Rectal smooth muscle tissue (tissue), 1 donor: ENCODE measurements around the gene COPG2.
"Not testable (repeated sequence)": the region's sequence is repeated elsewhere in the genome, so short reads cannot be mapped to it uniquely, and the experiment has no call there.

Experiments
- H3K27ac ChIP-seq: one replicate; pipeline ENCODE4 v1.7.0; 2013; ENCODE audit warnings: low read depth, low read length, inconsistent platforms
- H3K27me3 ChIP-seq: one replicate; pipeline ENCODE4 v1.7.0; 2013; ENCODE audit warnings: low read length; ENCODE audit not compliant: control insufficient read depth, insufficient read depth
- H3K36me3 ChIP-seq: one replicate; pipeline ENCODE4 v1.7.0; 2013; ENCODE audit warnings: low read length; ENCODE audit not compliant: control insufficient read depth, insufficient read depth
- H3K4me1 ChIP-seq: one replicate; pipeline ENCODE4 v1.7.0; 2013; ENCODE audit warnings: low read length; ENCODE audit not compliant: control insufficient read depth, insufficient read depth
- H3K4me3 ChIP-seq: one replicate; pipeline ENCODE4 v1.7.0; 2013; ENCODE audit warnings: low read length
- H3K9ac ChIP-seq: one replicate; pipeline ENCODE4 v1.7.0; 2013; ENCODE audit warnings: low read length

The COPG2 gene, protein sequence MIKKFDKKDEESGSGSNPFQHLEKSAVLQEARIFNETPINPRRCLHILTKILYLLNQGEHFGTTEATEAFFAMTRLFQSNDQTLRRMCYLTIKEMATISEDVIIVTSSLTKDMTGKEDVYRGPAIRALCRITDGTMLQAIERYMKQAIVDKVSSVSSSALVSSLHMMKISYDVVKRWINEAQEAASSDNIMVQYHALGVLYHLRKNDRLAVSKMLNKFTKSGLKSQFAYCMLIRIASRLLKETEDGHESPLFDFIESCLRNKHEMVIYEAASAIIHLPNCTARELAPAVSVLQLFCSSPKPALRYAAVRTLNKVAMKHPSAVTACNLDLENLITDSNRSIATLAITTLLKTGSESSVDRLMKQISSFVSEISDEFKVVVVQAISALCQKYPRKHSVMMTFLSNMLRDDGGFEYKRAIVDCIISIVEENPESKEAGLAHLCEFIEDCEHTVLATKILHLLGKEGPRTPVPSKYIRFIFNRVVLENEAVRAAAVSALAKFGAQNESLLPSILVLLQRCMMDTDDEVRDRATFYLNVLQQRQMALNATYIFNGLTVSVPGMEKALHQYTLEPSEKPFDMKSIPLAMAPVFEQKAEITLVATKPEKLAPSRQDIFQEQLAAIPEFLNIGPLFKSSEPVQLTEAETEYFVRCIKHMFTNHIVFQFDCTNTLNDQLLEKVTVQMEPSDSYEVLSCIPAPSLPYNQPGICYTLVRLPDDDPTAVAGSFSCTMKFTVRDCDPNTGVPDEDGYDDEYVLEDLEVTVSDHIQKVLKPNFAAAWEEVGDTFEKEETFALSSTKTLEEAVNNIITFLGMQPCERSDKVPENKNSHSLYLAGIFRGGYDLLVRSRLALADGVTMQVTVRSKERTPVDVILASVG

DNA sequence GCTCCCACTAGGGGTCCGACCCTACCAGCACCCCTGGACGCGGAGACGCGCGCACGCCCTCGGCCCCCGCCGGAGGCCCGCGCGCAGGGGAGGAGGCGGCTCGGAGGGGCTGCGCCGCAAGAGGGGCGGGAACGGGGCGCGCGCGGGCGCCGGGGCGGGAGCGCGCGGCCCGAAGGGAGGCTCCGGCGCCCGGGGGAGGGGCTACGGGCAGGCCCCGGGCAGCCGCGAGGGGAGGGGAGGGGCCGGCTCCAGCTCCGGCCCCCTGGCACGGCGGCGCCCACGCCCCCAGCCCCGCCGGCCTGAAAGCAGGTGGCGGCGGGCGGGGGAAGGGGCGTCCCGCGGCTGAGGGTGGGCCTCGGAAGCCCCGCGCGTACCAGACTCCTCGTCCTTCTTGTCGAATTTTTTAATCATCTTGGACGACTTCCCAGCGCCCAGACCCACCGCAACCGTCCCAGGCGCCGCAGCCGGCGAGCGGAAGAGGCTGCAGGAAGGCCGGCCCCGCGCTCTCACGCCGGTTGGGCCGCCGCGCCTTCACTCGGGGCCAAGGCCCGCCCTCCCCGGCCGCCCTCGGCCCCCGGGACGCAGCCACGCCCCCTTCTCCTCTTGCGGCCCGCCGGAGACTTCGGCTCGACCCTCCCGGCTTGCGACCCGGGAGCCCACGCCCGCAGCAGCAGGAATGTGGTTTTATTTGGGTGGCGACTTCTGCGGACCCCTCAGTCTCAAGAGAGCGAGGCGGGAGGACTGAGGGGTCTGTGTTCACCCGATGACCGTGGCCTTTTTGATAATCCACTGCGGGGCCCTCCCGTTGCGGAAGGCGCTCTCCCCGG is at the start of gene COPG2:
Gene COPG2, minus strand, starts transcription at position 491 of the 827 bp plus-strand sequence. Its CDS starts 80 bp downstream, at position 411.
- H3K9ac ChIP-seq: peak within 1 kb of the TSS; percentile 42
- peaks cover 5% of the 10 kb centered on the region for H3K4me1 ChIP-seq
- no peaks in the 10 kb centered on the region for H3K36me3 ChIP-seq
- H3K27ac ChIP-seq: peak within 1 kb of the TSS; percentile 71
- H3K27me3 ChIP-seq: no peaks in the 10 kb centered on the region
- H3K4me3 ChIP-seq: peak within 1 kb of the TSS; percentile 72

DNA sequence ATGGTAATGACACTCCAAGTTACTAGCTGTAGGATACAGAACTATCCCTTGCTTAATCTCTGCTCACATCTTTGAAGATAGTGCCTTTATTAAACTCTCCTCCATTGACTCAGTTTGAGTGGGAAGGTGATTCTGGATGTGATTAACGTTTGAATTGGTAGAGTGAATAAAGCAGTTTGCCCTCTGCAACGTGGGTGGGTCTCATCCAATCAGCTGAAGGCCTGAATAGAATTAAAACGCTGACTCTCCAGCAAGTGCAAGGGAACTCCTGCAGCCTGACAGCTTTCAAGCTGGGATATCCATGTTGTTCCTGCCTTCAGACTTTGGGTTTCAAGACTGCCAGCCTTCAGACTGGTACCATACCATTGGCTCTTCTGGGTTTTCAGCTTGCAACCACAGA is 43.9 kb upstream of the COPG2 start:
- no peak overlapping the region for H3K4me3 ChIP-seq
- H3K27me3 ChIP-seq: no peaks in the 10 kb centered on the region
- no peak overlapping the region for H3K27ac ChIP-seq
- no peaks in the 10 kb centered on the region for H3K4me1 ChIP-seq
- H3K36me3 ChIP-seq: no peaks in the 10 kb centered on the region
- no peak overlapping the region for H3K9ac ChIP-seq

DNA sequence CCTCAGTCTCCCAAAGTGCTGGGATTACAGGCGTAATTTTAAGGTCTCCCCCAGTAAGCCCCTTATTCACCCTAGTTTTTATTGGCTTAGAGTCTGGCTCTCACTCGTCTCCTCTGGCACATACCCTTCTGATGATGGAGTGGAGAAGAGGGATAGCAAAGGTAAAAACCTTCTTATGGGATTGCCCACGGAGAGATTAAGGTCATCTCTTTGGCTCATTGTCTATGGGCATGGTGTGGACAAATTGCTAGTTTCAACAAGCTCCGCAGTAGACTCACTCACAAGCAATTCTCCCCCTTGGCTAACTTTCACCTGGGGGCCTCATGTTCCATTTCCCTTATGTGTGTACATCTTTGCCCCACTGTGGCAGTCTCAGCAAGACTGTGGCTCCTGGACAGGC is 40.2 kb upstream of the COPG2 start:
- Histone ChIP-seq H3K27ac (no peak overlapping the region), H3K36me3 (no peaks in the 10 kb centered on the region), H3K9ac (no peak overlapping the region), H3K4me3 (no peak overlapping the region), H3K27me3 (no peaks in the 10 kb centered on the region), H3K4me1 (no peaks in the 10 kb centered on the region)

DNA sequence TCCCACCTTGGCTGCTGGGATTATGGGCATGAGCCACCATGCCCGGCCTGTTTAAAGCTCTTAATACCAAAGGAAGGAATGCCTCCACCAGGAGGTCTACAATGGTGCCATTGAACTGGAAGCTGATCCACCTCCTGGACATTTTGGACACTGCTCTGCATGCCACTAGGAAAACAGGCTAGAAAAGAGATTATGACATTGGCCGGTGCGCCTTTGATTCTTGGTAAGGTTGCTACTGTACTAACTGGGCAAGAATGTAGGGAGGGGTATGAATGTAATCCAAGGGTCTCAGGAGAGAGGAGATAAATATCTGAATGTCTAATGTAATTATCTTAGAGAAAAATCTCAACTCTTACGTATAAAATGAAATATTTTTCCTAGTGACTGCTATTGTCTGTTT is 39.5 kb upstream of the COPG2 start:
- Histone ChIP-seq H3K4me1 (no peaks in the 10 kb centered on the region), H3K4me3 (no peak overlapping the region), H3K36me3 (no peaks in the 10 kb centered on the region), H3K9ac (no peak overlapping the region), H3K27me3 (no peaks in the 10 kb centered on the region), H3K27ac (no peak overlapping the region)

DNA sequence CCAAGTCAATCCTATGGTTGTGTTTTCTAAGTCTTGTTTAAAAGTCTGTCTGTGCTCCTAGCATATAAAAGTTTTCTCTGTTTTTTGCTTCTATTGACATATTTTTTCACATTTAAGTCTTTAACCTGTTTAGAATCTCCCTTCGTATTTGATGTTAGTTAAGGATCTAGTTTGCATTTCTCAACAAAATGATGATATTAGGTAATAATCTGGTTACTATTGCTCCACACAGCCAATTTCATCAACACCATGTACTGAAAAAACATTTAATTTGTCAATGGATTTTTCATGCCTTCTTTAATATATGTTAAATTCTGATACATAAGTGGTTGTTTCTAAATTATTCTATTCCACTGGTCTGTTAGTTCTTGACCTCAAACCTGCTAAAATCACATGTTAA is 35.3 kb upstream of the COPG2 start:
- H3K27ac ChIP-seq: no peak overlapping the region
- no peak overlapping the region for H3K4me3 ChIP-seq
- H3K36me3 ChIP-seq: no peaks in the 10 kb centered on the region
- H3K9ac ChIP-seq: no peak overlapping the region
- H3K4me1 ChIP-seq: no peaks in the 10 kb centered on the region
- H3K27me3 ChIP-seq: no peaks in the 10 kb centered on the region

DNA sequence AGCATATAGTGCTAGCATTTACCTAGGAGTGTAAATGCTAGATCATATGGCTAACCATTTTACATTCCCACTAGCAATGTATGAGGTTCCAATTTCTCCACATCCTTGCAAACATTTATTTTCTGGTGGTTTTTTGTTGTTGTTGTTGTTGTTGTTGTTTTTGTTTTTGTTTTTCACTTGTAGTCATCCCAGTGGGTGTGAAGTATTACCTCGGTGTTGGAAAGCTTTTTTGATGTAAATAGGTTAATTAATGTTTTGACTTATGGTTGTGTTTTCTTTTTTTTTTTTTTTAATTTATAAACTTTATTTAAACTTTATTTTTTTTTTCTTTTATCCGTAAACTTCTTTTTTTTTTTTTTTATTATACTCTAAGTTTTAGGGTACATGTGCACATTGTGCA is 33.1 kb upstream of the COPG2 start:
- Histone ChIP-seq H3K27me3 (no peaks in the 10 kb centered on the region), H3K4me1 (no peaks in the 10 kb centered on the region), H3K36me3 (no peaks in the 10 kb centered on the region), H3K9ac (no peak overlapping the region), H3K4me3 (no peak overlapping the region), H3K27ac (no peak overlapping the region)

DNA sequence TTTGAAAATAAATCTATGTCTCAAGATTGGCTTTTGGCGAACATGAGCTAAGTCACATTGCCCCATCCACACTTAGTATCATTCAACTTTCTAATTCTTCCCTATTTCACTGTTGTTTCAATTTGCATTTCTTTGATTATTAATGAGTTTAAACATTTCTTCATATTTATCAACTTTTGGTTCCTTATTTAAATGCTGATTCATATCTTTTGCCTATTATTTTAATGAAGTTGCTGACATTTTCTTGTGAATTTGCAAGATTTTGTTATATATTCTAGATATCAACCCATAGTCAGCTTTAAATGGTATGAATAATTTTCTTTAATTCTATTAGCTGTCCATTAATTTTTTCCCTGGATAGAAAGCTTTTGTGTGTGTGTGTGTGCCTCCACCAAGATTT is 32.2 kb upstream of the COPG2 start:
- H3K4me3 ChIP-seq: no peak overlapping the region
- no peaks in the 10 kb centered on the region for H3K36me3 ChIP-seq
- no peaks in the 10 kb centered on the region for H3K4me1 ChIP-seq
- H3K27me3 ChIP-seq: no peaks in the 10 kb centered on the region
- H3K27ac ChIP-seq: no peak overlapping the region
- H3K9ac ChIP-seq: no peak overlapping the region

DNA sequence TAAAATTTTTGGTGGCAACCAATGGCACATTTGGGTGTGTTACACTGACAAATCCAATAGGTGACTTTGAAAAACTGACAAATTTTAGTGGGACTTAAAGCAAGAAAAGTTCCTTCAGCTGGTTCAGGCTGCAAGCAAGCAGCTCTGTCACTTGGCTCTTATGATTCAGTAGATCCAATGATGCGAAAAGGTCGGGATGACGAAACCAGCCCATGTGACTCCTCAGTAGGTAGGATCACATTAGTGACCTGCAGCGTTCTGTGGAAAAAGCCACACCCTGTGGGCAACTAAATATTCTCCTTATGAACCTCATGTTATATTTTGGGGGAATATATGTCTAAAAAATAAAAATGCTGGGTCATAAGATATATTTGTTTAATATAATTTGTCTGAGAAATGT is 31.1 kb upstream of the COPG2 start:
- H3K4me1 ChIP-seq: no peaks in the 10 kb centered on the region
- no peak overlapping the region for H3K9ac ChIP-seq
- H3K4me3 ChIP-seq: no peak overlapping the region
- H3K27me3 ChIP-seq: no peaks in the 10 kb centered on the region
- H3K27ac ChIP-seq: no peak overlapping the region
- H3K36me3 ChIP-seq: no peaks in the 10 kb centered on the region

DNA sequence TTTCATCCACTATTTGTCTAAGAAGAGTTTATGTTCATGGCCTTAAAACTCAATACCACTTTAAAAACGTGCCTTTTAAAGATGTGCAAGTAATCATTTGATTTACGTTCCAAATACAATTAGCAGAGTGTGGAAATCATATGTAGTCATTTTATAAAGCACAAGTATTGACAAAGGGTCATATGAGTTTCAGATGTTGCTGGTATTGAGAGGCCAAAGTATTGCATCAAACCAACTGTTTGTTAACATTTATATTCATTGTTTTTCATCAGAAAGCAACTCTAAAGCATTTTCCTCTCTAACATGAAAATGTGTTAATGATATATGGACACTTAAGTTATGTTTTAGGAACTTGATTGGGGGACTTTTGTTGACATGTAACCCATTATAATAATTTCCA is 29.3 kb upstream of the COPG2 start:
- Histone ChIP-seq H3K4me1 (no peaks in the 10 kb centered on the region), H3K36me3 (no peaks in the 10 kb centered on the region), H3K4me3 (no peak overlapping the region), H3K27me3 (no peaks in the 10 kb centered on the region), H3K27ac (no peak overlapping the region), H3K9ac (no peak overlapping the region)

DNA sequence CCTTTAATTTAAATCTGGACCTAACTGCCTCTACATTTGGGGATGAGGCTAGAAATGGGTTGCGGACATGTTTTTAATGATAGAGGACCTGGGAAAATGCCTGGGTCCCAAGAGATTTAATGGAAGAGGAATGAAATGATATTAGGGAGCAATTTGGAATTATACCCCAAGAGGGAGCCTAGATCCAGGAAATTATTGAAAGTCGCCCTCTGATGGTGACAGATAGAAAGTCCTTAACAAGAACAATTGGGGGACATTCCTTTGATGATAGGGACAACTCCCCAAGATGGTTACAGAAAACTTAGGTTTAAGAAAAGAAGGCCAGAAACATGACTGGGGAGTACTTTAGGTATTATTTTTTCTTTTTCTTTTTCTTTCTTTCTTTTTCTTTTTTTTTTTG is 27.3 kb upstream of the COPG2 start:
- Histone ChIP-seq H3K27ac (no peak overlapping the region), H3K4me3 (no peak overlapping the region)

DNA sequence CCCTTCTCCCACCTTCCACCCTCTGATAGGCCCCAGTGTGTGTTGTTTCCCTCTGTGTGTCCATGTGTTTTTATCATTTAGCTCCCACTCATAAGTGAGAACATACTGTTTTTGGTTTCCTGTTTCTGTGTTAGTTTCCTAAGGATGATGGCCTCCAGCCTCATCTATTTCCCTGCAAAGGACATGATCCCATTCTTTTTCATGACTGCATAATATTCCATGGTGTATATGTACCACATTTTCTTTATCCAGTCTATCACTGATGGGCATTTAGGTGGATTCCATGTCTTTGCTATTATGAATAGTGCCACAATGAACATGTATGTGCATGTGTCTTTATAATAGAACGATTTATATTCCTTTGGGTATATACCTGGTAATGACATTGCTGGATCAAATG is 23.8 kb upstream of the COPG2 start:
- H3K36me3 ChIP-seq, H3K27me3 ChIP-seq, H3K27ac ChIP-seq, H3K4me3 ChIP-seq, H3K9ac ChIP-seq, H3K4me1 ChIP-seq: not testable (repeated sequence)

More for the DNA sequence above, 27.3 kb upstream of the COPG2 start:
- Histone ChIP-seq H3K27me3 (no peaks in the 10 kb centered on the region), H3K9ac (no peak overlapping the region), H3K36me3 (no peaks in the 10 kb centered on the region), H3K4me1 (no peaks in the 10 kb centered on the region)

DNA sequence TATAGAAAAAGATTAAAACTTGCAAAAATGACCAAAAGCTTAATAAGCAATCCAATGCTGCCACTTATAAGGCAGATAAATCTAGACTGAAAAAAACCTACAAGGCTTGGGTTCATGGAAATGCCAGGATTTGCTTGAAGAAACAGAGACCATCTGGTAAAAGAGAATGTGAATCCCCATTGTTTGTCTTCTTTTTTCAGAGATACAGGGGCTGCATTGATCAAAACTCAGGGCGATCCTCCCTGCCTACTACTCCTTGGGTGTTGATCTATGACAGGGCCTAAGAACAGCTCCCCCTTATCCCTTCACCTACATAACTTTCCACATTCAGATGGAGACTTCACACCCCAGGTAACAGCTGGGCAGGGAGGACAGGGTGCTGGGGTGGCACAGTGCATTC is 21.1 kb upstream of the COPG2 start:
- H3K4me1 ChIP-seq: no peaks in the 10 kb centered on the region
- H3K27ac ChIP-seq: no peak overlapping the region
- no peaks in the 10 kb centered on the region for H3K36me3 ChIP-seq
- no peak overlapping the region for H3K4me3 ChIP-seq
- H3K27me3 ChIP-seq: no peaks in the 10 kb centered on the region
- H3K9ac ChIP-seq: no peak overlapping the region
